ENCODE data around the gene RAB7B. TPM values are rescaled to one million over a fixed set of nuclear protein-coding genes. Genes with fewer than 3 reads are reported as not detected.

RAB7B gene
- total RNA-seq, 4 donors from 2014 or later, result 6.0 to 37.2 (median 24.0) TPM

- 92 to 98% methylated on average over 6 of the region's 6 CpGs for WGBS, 2 donors
- intact Hi-C loops (cut with DNase I; ENCODE audit: low total_unique reads), result no loop called here
- DNase-seq (ENCODE audit: low spot score in 2 of 2), result peak in 1 of 2 donors; percentile 2
- H3K4me3 ChIP-seq (ENCODE audit: low read depth, poor library complexity, severe bottlenecking), result no peak overlapping the region
- TF ChIP-seq POLR2A (IDR thresholded peaks at IDR 0.05), result no peak
- no peak for TF ChIP-seq CTCF (IDR thresholded peaks at IDR 0.05)
Measured at GRCh38 chr1:205927247-205927646, 75.9 kb downstream of the RAB7B start.

Other genes starting within 250 kb of the RAB7B start
- 10 to 100 TPM in 2 of 4 donors, 1 to 10 TPM in 2; 5.3 to 11.5 (median 9.8) TPM for gene RAB29, start 227.9 kb downstream of the RAB7B start, total RNA-seq
- gene SLC41A1, start 190.2 kb downstream of the RAB7B start, total RNA-seq, result 10 to 100 TPM; 12.8 to 22.0 (median 15.8) TPM
- gene PM20D1, start 153.3 kb downstream of the RAB7B start, total RNA-seq, result 10 to 100 TPM in 3 of 4 donors, 1 to 10 TPM in 1; 6.5 to 89.1 (median 35.0) TPM
- 10 to 100 TPM in 1 of 4 donors, 1 to 10 TPM in 3; 2.7 to 14.8 (median 5.4) TPM for gene SLC26A9, start 59.9 kb downstream of the RAB7B start, total RNA-seq
- not detected for gene CTSE, start 20.5 kb upstream of the RAB7B start, total RNA-seq
- 1 to 10 TPM in 2 of 4 donors, under 1 TPM in 1, not detected in 1; 0.93 to 9.9 (median 1.7) TPM for gene RHEX, start 49.8 kb upstream of the RAB7B start, total RNA-seq
- not detected for gene AVPR1B, start 114.0 kb upstream of the RAB7B start, total RNA-seq
- 1 to 10 TPM; 1.8 to 9.7 (median 4.9) TPM for gene FAM72A, start 199.4 kb upstream of the RAB7B start, total RNA-seq
- 100 to 1,000 TPM in 3 of 4 donors, 10 to 100 TPM in 1; 81.2 to 161 (median 113) TPM for gene SRGAP2, start 200.1 kb upstream of the RAB7B start, total RNA-seq

Data from lower leg skin (tissue), 4 donors.